SU-DHL-6 (cell line): Measurements from ENCODE around the gene DRAXIN.

Source experiments
- H2AFZ ChIP-seq: fragments of 200-600 bp; sonication (generic); 2 replicates; pipeline ENCODE4 v1.6.1; 2014; ENCODE audit warnings: low read depth, mild to moderate bottlenecking, moderate library complexity, mixed read lengths, antibody characterized with exemption, low read length; ENCODE audit not compliant: severe bottlenecking
- H3F3A ChIP-seq: fragments of 200-600 bp; shearing (Covaris generic); 2 replicates; pipeline ENCODE4 v1.6.0; 2016; ENCODE audit warnings: antibody characterized with exemption, mild to moderate bottlenecking; ENCODE audit not compliant: insufficient read depth
- H3K27ac ChIP-seq: fragments of 200-600 bp; sonication (generic); 2 replicates; pipeline ENCODE4 v1.5.1; 2016; ENCODE audit warnings: low read depth, mild to moderate bottlenecking, low read length, moderate library complexity, mixed read lengths
- H3K27me3 ChIP-seq: fragments of 200-600 bp; sonication (generic), shearing (Covaris generic); 2 replicates; pipeline ENCODE4 v1.6.0; 2014; ENCODE audit warnings: mild to moderate bottlenecking, low read length
- H3K36me3 ChIP-seq: fragments of 200-600 bp; sonication (generic); 2 replicates; pipeline ENCODE4 v1.6.1; 2014; ENCODE audit warnings: mild to moderate bottlenecking, low read length, mixed read lengths
- H3K4me2 ChIP-seq: fragments of 300-600, 200-600 bp; shearing (Covaris generic), sonication (generic); 2 replicates; pipeline ENCODE4 v1.6.0; 2014; ENCODE audit warnings: low read length, low read depth, mild to moderate bottlenecking; ENCODE audit not compliant: poor library complexity, severe bottlenecking
- H3K4me3 ChIP-seq: fragments of 200-600 bp; sonication (generic); 2 replicates; pipeline ENCODE4 v1.5.1; 2014; ENCODE audit warnings: antibody characterized with exemption, low read length, mild to moderate bottlenecking, mixed read lengths; ENCODE audit not compliant: insufficient read depth, poor library complexity, severe bottlenecking
- H3K79me2 ChIP-seq: fragments of 200-600 bp; sonication (generic); 2 replicates; pipeline ENCODE4 v1.6.1; 2014; ENCODE audit warnings: mild to moderate bottlenecking, low read length, moderate library complexity; ENCODE audit not compliant: insufficient read depth
- H3K9ac ChIP-seq: fragments of 200-600 bp; sonication (generic); 2 replicates; pipeline ENCODE4 v1.7.0; 2014; ENCODE audit warnings: mild to moderate bottlenecking, low read length
- H3K9me2 ChIP-seq: fragments of 200-600 bp; sonication (generic); replicated peaks from 2 replicates; pipeline ENCODE4 v1.6.1; 2014; ENCODE audit warnings: low read length; ENCODE audit not compliant: insufficient read depth
- H3K9me3 ChIP-seq: fragments of 200-600 bp; sonication (generic); 2 replicates; pipeline ENCODE4 v1.6.1; 2014; ENCODE audit warnings: low read length, mixed read lengths; ENCODE audit not compliant: insufficient read depth
- H4K20me1 ChIP-seq: fragments of 200-600 bp; sonication (generic); 2 replicates; pipeline ENCODE4 v1.6.1; 2014; ENCODE audit warnings: low read depth, mild to moderate bottlenecking, antibody characterized with exemption, low read length, moderate library complexity, mixed read lengths
- EZH2phosphoT487 ChIP-seq: fragments of 200-600 bp; sonication (generic), shearing (Covaris generic); conservative IDR thresholded peaks from 2 replicates; pipeline ENCODE4 v1.6.1; 2018; ENCODE audit warnings: mild to moderate bottlenecking, antibody characterized with exemption, low read length, moderate library complexity, mixed read lengths
- TF ChIP-seq, protein P1 (sequence below): fragments of 200-600 bp; sonication (generic); IDR thresholded peaks from one replicate; pipeline ENCODE4 v1.5.1; 2017; ENCODE audit warnings: antibody characterized with exemption, mild to moderate bottlenecking, low read length, moderate library complexity; ENCODE audit not compliant: insufficient read depth, poor library complexity, severe bottlenecking

DRAXIN gene

GRCh38 chr1:11757047-11757446 is 65.5 kb downstream of the DRAXIN start:
- Histone ChIP-seq H3K79me2 (no peaks in the 10 kb centered on the region), H3K4me2 (no peak overlapping the region), H3K4me3 (no peak overlapping the region), H4K20me1 (no peaks in the 10 kb centered on the region), H3K9ac (no peak overlapping the region), H2AFZ (no peak overlapping the region), H3K36me3 (no peaks in the 10 kb centered on the region), H3K9me3 (no peaks in the 10 kb centered on the region), H3F3A (no peaks in the 10 kb centered on the region), H3K27ac (no peak overlapping the region), H3K9me2 (no peaks in the 10 kb centered on the region), H3K27me3 (no peaks in the 10 kb centered on the region)
- no peak for TF ChIP-seq EZH2phosphoT487
- TF ChIP-seq, protein P1, sequence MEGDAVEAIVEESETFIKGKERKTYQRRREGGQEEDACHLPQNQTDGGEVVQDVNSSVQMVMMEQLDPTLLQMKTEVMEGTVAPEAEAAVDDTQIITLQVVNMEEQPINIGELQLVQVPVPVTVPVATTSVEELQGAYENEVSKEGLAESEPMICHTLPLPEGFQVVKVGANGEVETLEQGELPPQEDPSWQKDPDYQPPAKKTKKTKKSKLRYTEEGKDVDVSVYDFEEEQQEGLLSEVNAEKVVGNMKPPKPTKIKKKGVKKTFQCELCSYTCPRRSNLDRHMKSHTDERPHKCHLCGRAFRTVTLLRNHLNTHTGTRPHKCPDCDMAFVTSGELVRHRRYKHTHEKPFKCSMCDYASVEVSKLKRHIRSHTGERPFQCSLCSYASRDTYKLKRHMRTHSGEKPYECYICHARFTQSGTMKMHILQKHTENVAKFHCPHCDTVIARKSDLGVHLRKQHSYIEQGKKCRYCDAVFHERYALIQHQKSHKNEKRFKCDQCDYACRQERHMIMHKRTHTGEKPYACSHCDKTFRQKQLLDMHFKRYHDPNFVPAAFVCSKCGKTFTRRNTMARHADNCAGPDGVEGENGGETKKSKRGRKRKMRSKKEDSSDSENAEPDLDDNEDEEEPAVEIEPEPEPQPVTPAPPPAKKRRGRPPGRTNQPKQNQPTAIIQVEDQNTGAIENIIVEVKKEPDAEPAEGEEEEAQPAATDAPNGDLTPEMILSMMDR, result no peak

- no peaks in the 10 kb centered on the region for H3K9me3 ChIP-seq
- H3K27ac ChIP-seq, result no peak overlapping the region
- H3K9ac ChIP-seq, result no peak overlapping the region
- H2AFZ ChIP-seq, result no peak overlapping the region
- no peak overlapping the region for H3K4me3 ChIP-seq
- TF ChIP-seq, protein P1, result no peak
- no peaks in the 10 kb centered on the region for H3K79me2 ChIP-seq
- no peaks in the 10 kb centered on the region for H3K36me3 ChIP-seq
- H3K4me2 ChIP-seq, result no peak overlapping the region
- H3F3A ChIP-seq, result no peaks in the 10 kb centered on the region
- no peaks in the 10 kb centered on the region for H3K27me3 ChIP-seq
- H3K9me2 ChIP-seq, result no peaks in the 10 kb centered on the region
- no peaks in the 10 kb centered on the region for H4K20me1 ChIP-seq
Measured at GRCh38 chr1:11759791-11760190, 68.3 kb downstream of the DRAXIN start.

GRCh38 chr1:11761285-11761684 is 69.8 kb downstream of the DRAXIN start:
- Histone ChIP-seq H3K4me2 (no peak overlapping the region), H3K9me2 (no peaks in the 10 kb centered on the region), H3K9me3 (no peaks in the 10 kb centered on the region), H3K79me2 (no peaks in the 10 kb centered on the region), H3K4me3 (no peak overlapping the region), H3K36me3 (no peaks in the 10 kb centered on the region), H4K20me1 (no peaks in the 10 kb centered on the region), H3K9ac (no peak overlapping the region), H3K27me3 (no peaks in the 10 kb centered on the region), H2AFZ (no peak overlapping the region), H3K27ac (no peak overlapping the region), H3F3A (no peaks in the 10 kb centered on the region)
- TF ChIP-seq, protein P1, result no peak
- no peak for TF ChIP-seq EZH2phosphoT487

DNA sequence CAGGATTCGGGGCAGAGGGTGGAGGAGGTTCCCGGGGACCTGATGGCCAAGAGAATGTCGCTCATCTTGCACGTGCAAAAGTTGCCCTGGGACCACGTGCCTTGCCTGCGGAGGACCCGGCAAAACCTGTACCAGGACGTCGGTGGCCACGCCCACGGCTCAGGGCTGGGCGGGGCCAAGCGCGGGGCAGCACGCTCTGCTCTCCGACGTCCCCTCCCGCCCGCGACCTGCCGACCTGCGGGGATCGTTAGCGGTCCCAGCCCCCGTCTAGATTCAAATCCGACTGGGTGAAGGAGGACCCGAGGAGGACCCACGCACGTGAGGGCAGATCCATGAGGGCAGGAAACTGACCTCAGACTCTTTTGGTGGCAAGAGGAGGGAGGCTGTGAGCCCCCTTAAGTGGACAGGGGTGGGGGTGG is 70.5 kb downstream of the DRAXIN start, which contains the start of gene C1orf167:
Gene C1orf167, plus strand, starts transcription at position 206 of the 419 bp plus-strand sequence. CDS start 2,208 bp downstream, outside the sequence.
- no peak for TF ChIP-seq EZH2phosphoT487
- TF ChIP-seq, protein P1, result no peak
- H3K9me2 ChIP-seq, result no peaks in the 10 kb centered on the region
- no peak within 1 kb of the TSS for H2AFZ ChIP-seq
- no peaks in the 10 kb centered on the region for H3K79me2 ChIP-seq
- H3K36me3 ChIP-seq, result no peaks in the 10 kb centered on the region
- H3K9ac ChIP-seq, result no peak within 1 kb of the TSS
- no peak within 1 kb of the TSS for H3K4me3 ChIP-seq
- H3K9me3 ChIP-seq, result no peaks in the 10 kb centered on the region
- no peaks in the 10 kb centered on the region for H3F3A ChIP-seq
- H4K20me1 ChIP-seq, result no peaks in the 10 kb centered on the region
- H3K27me3 ChIP-seq, result no peaks in the 10 kb centered on the region
- no peak within 1 kb of the TSS for H3K27ac ChIP-seq
- no peak within 1 kb of the TSS for H3K4me2 ChIP-seq
